Stimulated activated CD4-positive, alpha-beta T cell treated with anti-CD3 and anti-CD28 coated beads, Interleukin-1b, Interleukin-23, amount 100 ng/mL, for 48 hours (primary cell): ENCODE data around the gene OR4D2.
"Not testable (repeated sequence)": the region's sequence is repeated elsewhere in the genome, so short reads cannot be mapped to it uniquely, and the experiment has no call there.

Source experiments
- DNase-seq: peaks from one replicate; pipeline ENCODE4 v3.0.0-alpha.2; 2020

The OR4D2 gene

DNA sequence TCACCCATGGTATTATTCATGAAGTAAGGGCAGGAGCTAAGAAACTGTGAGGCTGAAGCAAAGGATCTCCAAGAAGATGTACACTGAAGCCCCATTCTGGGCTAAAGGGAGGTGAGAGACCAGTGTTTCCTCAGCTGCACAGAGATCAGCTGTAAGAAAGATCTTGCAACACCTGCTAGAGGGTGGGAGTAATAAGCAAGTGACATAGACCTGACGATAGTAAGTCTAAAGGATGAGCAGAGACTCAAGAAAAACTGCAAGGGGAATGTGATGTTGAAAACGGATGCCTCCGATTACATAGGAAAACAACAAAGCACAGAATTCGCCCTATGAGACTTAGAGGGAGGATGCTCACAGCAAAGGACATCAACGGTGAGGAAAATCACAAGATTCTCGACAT lies at the start of gene OR4D2:
Gene OR4D2, plus strand, starts transcription at position 301 of the 400 bp plus-strand sequence. CDS start 2,674 bp downstream, outside the sequence.
- DNase-seq = no peak

DNA sequence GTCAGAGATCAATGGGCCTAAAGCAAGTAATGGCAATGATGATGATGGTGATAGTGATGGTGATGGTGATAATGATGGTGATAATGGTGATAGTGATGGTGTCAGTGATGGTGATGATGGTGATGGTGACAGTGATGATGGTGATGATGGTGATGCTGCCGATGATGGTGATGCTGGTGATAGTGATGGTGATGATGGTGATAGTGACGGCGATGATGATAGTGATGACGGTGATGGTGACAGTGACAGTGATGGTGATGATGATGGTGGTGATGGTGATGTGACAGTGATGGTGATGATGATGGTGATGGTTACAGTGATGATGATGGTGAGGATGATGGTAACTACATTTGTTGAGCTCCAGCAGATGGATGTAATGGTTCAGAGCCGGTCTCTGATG lies 49.4 kb upstream of the OR4D2 start:
- DNase-seq = no peak

DNA sequence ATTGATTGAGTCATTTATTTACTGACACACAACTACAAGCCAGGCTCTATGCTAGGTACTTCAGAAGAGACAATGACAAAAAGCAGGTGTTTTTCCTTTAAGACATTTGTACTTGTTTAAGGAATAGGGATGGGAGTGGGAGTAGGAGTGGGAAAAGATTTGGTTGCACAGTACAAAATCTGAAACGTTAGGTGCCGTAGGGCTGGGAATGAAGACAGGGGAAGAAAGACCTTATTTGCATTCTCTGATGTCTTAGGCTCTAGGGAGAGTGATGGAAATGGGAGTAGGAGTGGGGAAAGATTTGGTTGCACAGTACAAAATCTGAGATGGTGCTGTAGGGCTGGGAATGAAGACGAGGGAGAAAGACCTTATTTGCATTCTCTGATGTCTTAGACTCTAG lies 47.3 kb upstream of the OR4D2 start:
- DNase-seq = no peak

DNA sequence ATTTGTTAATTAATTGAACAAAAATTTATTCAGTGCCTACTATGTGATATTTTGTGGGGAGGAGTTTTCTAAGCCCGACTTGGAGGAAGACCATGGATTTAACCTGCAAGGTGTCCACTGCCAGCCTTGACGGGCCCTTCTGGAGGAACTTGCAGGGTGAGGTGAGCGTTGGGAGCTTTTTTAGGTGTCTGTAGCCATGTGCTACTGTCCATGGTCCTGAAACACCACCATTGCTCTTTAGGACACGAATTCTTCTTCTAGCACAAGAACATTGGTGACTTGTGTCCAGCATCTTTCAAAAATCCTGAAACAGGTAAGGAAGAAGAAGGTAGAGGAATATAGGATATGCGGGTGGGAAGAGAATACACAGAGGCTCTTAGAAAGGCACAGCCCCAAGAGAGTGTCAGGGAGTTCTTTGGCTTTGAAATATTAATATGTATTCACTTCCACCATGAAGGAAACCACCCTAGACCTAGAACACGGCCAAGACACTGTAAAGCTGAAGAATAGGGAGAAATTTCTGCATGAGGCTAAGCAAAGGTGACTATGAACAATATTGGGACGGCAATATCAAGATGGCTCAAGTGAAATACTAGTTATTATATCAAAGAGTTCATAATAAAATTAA lies 46.5 kb upstream of the OR4D2 start:
- peak; percentile 12 for DNase-seq

DNA sequence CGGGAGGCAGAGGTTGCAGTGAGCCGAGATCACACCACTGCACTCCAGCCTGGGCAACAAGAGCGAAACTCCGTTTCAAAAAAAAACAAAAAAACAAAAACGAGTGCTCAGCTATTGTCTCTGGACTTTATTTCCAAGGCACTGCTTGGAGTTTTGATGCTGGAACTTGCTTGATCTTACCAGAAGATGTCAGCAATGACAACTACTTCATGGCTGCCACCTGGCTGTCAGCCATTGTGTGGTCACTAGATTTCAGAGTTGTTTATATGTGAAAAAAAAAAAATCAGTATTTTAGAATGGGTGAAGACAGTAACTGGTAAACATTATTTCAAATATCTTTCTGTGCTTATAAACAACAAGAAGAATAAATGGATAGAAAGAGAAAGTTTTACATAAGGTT lies 44.9 kb upstream of the OR4D2 start:
- no peak for DNase-seq

DNA sequence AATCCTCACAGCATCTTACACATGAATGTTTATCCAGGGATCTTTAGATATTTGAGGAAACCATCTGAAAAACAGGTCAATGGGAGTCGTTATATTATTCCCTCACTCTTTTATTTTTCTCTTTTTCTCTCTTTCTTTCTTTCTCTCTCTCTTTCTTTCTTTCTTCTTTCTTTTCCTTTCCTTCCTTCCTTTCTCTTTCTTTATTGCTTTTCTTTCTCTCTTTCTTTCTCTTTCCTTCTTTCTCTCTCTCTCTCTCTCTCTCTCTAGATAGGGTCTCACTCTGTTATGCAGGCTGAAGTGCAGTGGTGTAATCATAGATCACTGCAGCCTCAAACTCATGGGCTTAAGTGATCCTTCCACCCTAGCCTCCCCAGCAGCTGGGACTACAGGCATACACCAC lies 38.9 kb upstream of the OR4D2 start:
- DNase-seq = no peak

DNA sequence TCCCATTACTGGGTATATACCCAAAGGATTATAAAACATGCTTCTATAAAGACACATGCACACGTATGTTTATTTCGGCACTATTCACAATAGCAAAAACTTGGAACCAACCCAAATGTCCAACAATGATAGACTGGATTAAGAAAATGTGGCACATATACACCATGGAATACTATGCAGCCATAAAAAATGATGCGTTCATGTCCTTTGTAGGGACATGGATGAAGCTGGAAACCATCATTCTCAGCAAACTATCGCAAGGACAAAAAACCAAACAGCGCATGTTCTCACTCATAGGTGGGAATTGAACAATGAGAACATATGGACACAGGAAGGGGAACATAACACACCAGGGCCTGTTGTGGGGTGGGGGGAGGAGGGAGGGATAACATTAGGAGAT lies 34.1 kb upstream of the OR4D2 start:
- DNase-seq = not testable (repeated sequence)

DNA sequence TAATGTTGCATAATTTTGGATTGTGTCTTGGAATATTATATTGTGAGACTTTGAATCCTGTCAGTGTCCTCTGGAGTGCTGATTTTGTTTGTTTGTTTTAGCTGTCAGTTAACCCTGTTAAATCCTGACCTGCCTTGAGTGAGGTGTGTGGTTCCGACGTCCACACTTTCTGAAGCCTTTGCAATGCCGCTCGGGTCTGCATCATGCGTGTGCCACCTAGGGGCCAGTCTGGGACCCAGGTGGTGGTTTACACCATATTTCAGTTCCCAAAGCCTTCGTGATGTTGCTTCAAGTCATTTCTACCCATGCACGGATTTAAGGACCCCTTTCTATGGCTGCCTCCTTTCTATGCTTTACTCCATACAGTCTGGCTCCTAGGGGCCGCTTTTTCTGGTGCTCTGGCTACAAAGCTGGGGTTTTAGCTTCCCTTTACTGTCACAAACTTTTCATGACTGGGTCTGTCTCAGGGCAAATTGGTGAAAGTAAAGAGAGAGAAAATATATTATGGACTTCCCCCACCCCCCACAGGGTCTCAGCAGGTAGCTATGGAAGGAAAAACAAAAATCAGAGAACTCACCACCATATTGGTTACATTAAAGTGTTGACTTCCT lies 30.0 kb upstream of the OR4D2 start:
- no peak for DNase-seq

DNA sequence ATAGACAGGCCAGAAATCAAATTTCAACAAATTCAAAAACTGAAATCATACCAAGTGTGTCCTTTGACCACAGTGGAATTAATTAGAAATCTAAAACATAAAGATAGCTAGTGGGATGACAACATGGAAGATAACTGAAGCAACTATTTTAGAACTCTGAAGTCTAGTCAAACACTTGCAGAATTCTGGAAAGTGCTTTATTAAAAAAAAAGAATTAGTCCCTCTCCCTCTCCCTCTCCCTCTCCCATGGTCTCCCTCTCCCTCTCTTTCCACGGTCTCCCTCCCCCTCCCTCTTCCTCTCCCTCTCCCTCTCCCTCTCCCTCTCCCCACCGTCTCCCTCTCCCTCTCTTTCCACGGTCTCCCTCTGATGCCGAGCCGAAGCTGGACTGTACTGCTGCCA lies 25.3 kb upstream of the OR4D2 start:
- no peak for DNase-seq

DNA sequence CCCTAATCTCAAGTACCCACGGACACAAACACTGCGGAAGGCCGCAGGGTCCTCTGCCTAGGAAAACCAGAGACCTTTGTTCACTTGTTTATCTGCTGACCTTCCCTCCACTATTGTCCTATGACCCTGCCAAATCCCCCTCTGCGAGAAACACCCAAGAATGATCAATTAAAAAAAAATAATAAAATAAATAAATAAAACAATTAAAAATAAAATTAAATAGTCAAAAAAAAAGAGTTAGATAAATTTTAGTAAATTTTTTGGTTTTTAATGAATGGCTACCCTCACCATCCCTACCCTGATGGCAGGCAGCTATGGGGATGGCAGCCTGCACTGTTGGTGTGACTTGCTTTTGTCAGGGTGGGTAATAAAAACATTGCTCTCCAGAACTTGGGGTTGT lies 23.4 kb upstream of the OR4D2 start:
- not testable (repeated sequence) for DNase-seq

DNA sequence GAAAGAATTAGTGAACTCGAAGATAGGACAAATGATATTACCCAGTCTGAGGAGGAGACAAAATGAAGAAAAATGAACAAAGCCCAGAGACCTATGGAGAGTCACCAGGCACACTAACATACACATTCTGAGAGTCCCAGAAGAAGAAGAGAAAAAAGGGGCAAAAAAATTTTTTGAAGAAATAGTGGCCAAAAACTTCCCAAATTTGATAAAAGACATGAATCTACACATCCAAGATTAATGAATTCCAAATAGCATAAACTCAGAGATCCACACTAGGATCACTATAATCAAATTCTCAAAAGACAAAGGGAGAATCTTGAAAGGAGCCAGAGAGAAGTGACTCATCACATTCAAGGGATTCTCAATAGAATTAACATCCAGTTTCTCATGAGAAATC lies 22.0 kb upstream of the OR4D2 start:
- DNase-seq = no peak

DNA sequence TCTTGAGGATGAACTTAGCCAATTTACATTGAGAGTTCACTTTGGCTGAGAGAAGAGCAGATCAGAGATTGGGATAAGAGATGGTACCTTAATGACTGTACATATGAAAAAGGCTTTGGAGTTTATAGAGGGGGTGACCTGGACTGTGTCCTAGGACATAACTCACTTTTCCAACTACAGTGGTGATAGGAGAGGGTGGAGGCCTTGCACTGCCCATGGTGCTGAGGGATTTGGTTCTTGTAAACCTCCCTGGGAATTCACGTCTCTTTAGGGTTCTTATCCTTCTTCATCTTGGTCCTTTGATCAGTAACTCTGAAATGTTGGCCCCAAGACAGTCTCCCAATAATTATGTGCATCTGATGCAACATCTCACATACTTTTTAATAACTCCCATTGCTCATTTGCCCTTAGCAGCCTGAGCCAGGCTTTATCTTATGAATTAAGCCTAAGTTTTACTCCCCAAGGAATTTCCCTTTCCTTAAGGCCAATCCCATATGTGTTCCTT lies 18.8 kb upstream of the OR4D2 start, which contains the start of gene OR4D1:
Gene OR4D1, plus strand, starts transcription at position 455 of the 505 bp plus-strand sequence. CDS start 6,770 bp downstream, outside the sequence.
- no peak for DNase-seq

DNA sequence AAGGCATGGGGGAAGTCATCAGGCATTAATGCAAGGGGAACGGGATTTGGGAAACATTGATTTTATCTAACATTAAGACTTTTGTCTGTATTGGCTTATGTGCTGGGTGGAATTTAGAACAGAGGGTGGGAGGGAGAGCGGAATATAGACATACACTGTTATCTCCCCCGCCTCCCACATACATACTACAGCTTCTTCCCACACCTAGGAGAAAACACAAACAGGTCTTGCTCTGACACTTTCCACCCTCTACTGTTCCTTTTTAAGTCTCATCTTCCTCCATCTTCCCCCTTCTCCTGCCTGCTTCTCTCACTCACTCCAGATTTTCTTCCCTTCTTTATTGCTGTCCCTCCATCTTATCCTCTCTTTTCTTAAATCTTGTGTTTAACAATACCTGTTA lies 18.2 kb upstream of the OR4D2 start:
- no peak for DNase-seq

DNA sequence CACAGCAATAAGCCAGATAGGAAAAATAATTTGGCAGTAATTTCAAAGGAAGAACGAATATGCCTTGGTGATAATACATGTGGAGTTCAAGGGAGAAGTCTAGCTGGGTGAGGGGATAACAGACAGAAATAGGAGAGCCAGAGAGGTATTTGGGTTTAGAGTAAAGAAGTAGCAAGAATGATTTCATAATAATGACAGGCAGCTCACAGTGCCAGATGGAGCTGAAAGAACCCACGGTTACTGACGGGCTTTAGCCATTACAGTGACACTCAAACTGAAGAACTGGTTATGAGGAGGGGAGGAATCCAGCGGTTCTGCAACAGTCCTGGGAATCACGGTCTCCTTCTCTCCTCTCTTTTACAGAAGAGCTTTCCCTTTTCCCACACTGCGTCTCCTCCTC lies 16.4 kb upstream of the OR4D2 start:
- DNase-seq = no peak

DNA sequence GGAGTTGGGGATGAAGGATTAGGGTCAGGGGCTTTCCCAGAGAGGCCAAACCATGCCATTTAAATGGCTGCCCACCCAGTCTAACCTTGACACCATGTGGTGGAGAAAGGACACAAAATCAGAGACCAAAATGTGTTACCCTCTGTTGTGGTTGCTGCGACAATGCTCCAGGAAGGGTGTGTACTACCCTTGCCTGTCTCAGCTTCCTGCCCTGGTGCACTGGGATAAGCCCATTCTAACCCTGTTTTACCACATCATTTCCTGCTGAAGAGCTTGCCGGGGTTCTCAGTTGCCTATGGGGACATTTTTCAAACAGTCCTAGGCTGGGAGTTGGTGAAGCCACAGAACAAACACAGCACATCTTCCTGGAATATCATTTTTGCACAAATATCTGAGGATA lies 13.7 kb upstream of the OR4D2 start:
- peak; percentile 28 for DNase-seq

DNA sequence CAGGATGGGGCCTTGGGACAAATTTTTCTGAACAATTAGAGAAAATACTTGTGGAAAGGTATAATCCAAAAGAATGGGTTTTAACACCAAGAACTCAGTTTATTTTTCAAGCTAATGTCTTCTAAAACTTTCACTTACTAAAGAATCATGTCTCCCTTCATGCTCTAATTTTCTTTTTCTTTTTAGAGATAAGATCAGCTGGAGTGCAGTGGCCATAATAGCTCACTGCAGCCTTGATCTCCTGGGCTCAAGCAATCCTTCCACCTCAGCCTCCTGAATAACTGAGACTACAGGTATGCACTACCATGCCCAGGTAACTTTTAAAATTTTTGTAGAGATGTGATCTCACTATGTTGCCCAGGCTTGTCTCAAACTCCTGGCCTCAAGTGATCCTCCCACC lies 13.1 kb upstream of the OR4D2 start:
- no peak for DNase-seq

DNA sequence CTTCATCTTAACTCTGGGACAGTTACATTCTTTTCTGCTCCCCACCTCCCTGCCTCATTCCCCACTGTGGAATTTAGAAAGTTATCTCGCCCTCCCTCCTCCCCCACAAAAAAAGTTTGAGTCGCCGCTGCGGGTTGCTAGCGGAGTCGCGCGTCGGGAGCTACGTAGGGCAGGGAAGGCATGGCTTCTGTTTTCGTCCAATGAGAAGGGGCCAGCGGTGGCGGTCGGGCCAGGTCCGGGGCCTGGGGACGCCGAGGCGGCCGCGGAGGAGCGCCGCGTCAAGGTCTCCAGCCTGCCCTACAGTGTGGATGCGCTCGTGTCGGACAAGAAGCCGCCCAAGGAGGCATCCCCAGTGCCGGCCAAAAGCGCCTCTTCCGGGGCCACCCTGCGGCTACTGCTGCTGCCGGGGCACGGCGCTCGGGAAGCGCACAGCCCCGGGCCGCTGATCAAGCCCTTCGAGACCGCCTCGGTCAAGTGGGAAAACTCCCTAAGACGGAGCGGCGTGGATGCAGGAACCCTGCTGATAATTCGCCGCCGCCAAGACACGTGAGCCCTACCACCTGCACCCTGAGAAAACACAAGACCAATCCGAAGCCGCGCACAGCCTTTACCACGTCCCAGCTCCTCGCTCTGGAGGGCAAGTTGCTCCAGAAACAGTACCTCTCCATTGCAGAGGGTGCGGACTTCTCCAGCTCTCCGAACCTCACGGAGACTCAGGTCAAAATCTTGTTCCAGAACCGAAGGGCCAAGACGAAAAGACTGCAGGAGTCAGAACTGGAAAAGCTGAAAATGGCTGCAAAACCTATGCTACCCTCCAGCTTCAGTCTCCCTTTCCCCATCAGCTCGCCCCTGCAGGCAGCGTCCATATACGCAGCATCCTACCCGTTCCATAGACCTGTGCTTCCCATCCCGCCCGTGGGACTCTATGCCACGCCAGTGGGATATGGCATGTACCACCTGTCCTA lies 9.7 kb upstream of the OR4D2 start:
- peak; percentile 65 for DNase-seq

DNA sequence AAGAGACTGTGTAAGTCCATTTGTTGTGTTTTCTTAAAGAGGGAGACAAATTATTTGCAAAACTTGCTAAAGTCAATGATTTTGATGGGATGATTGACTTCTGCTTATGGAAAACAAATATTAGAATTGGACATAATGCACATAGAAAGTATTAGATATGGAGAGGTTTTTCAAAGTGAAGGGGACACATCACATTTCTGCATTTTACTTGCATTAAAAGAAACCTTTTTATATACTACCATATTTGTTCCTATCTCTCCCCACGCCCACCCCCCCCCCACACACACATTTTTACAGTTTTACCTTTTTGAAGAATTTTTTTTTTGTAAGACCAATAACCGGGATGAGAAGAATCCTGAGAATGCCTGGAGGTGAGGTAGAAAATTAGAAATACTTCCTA lies 8.6 kb upstream of the OR4D2 start:
- DNase-seq = no peak

DNA sequence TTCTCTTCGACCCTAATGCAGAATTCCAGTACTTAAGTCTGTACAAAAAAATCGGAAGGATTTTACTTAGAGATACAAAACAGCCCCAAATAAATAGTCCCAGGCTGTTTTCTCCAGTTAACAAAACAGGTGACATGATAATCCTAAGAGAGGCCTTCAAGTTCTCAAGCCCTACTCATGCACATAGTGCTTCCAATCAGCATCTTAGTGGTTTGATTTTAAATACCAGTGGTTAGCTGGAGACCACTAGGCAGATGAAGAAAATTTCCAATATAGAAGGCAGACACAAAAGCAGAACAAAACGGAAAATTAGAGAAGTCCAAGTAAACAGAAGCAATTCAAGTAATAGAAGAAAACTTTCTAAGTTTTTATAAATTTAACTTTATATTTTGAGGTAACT lies 5.2 kb upstream of the OR4D2 start:
- no peak for DNase-seq

DNA sequence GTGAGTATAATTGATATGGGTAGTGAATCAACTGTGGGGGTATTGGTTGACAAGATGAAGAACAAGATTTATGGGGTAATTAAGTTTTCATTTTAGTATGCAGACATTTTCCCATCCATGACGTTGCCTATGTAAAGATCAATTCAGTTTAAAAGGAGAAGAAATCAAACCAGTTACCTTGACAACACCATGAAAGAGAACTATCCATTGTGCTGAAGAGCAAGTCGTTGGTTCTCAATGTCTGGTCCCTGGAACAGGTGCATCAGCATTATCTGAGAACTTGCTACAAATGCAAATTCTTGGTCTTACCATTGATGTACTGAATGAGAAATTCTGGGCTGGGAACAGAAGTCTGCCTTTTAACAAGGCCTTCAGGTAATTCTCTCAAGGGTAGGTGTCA lies 801 bp upstream of the OR4D2 start:
- no peak for DNase-seq

DNA sequence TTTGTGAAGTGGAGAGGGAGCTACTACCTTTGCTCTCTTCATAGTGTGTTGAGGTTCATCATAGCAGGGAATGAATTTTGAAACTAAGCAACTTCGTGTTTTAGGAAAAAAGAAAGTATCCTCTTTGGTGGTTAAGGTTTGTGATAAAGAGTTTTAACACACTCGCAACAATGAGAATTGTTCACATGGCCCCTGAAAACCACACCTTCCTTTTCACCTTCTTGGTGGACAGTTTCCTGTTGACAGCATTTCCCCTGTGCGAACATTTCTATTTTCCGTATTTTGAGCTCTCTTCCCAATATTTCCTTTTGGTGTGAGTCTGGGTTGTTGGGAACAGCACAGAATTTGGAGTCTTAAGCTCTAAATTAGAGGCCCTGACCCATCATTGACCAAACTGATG lies 3.8 kb downstream of the OR4D2 start:
- DNase-seq = no peak

DNA sequence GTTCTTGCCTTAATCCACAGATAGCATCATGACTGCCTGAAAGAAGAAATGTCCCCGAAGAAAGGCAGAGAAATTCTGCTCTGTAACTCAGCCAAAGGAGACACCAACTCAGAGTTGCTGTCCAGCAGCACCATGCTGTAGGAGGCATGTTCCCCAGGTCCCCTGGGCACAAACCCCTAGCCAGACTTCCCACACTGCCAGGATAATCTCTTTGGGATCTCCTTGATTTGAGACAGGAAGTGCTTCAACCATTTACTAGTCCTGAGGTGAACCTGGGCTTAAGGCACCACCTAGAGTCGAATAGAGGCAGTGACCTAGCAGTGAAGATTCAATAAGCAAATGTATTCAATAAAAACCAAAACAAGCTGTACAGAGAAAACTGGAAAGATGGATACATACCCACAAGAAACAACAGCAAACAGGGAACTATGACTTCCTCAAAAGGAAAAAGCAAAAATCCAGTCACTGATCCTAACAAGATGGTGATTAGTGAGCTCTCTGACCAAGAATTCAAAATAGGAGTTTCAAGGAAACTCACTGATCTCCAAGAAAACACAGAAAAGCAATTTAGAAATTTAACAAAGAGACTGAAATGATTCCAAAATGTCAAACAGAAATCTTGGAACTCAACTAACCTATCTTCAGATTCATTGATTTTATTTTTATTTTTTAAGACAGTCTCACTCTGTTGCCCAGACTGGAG lies 5.7 kb downstream of the OR4D2 start:
- peak; percentile 32 for DNase-seq

DNA sequence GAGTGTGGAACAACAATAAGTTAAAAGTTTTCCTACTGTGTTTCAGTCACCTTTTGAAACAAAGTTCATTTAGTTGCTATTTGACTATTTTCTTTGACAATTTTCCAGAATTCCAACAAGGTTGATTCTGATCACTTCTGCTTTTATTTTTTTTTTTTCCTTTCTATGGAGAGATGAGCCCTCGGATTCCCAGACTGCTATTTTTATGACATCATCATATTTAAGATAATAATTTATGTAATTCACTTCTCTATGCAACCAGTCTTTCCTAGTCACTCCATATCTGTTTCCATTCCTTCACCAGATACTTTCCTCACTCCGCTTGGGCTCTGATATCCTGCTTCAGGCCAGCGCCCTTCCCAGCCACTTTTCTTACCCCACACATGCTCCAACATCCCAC lies 8.1 kb downstream of the OR4D2 start:
- no peak for DNase-seq
